Osteoblast (primary cell): ENCODE results near the gene OASL. TPM values are rescaled to one million over a fixed set of nuclear protein-coding genes. Genes with fewer than 3 reads are reported as not detected.
A peak's percentile ranks its signal among the peaks of the same experiment; 100 is the strongest.

ENCODE experiments used
- DNase-seq: peaks from one replicate; pipeline ENCODE4 v3.0.0; 2011; ENCODE audit warnings: low spot score, mixed read lengths; ENCODE audit not compliant: insufficient read length; ENCODE audit errors: missing footprints
- H2AFZ ChIP-seq: 2 replicates; pipeline ENCODE4 v1.6.0; 2011; ENCODE audit warnings: mild to moderate bottlenecking, low read length
- H3K27ac ChIP-seq: 2 replicates; pipeline ENCODE4 v1.5.1; 2011; ENCODE audit warnings: mild to moderate bottlenecking, low read depth, low read length, moderate library complexity
- H3K27me3 ChIP-seq: 2 replicates; pipeline ENCODE4 v1.6.0; 2012; ENCODE audit warnings: mild to moderate bottlenecking, control low read depth, inconsistent platforms, low read length, moderate library complexity; ENCODE audit not compliant: insufficient read depth
- H3K36me3 ChIP-seq: 2 replicates; pipeline ENCODE4 v1.5.1; 2011; ENCODE audit warnings: mild to moderate bottlenecking, low read length, control low read depth, moderate library complexity; ENCODE audit not compliant: insufficient read depth
- H3K4me1 ChIP-seq: 2 replicates; pipeline ENCODE4 v1.5.1; 2011; ENCODE audit warnings: mild to moderate bottlenecking, low read length, control low read depth, moderate library complexity; ENCODE audit not compliant: insufficient read depth
- H3K4me2 ChIP-seq: 2 replicates; pipeline ENCODE4 v1.6.0; 2011; ENCODE audit warnings: mild to moderate bottlenecking, low read length; ENCODE audit not compliant: insufficient read depth
- H3K4me3 ChIP-seq: fragments of 200-600 bp; sonication (generic); 3 replicates; pipeline ENCODE4 v1.5.1; 2012; ENCODE audit warnings: mild to moderate bottlenecking, low read length, inconsistent platforms; ENCODE audit not compliant: insufficient read depth
- H3K79me2 ChIP-seq: 2 replicates; pipeline ENCODE4 v1.6.0; 2012; ENCODE audit warnings: mild to moderate bottlenecking, low read length, control low read depth, inconsistent platforms; ENCODE audit not compliant: insufficient read depth
- H3K9me3 ChIP-seq: 2 replicates; pipeline ENCODE4 v1.5.1; 2011; ENCODE audit warnings: low read depth, low read length, control low read depth
- H4K20me1 ChIP-seq: 2 replicates; pipeline ENCODE4 v1.6.0; 2012; ENCODE audit warnings: mild to moderate bottlenecking, low read length, control low read depth; ENCODE audit not compliant: insufficient read depth
- total RNA-seq: library from RNA; depleted of rRNA; stranded (reverse); fragments of >200 nt; gene quantifications from 2 replicates; pipeline ENCODE4 v1.2.3, GENCODE V29; 2012
- TF ChIP-seq, protein P1 (sequence below): IDR thresholded peaks from 2 replicates; pipeline ENCODE4 v1.5.1; 2011; ENCODE audit warnings: mild to moderate bottlenecking, low read depth, low read length, moderate library complexity; ENCODE audit errors: extremely low read depth

Gene OASL
- total RNA-seq, 1 donor: 0.72 TPM

- no peaks in the 10 kb centered on the region for H3K36me3 ChIP-seq
- no peaks in the 10 kb centered on the region for H3K79me2 ChIP-seq
- peak overlapping the region; percentile 18 for H2AFZ ChIP-seq
- no peak overlapping the region for H3K4me3 ChIP-seq
- H4K20me1 ChIP-seq: no peaks in the 10 kb centered on the region
- TF ChIP-seq, protein P1, sequence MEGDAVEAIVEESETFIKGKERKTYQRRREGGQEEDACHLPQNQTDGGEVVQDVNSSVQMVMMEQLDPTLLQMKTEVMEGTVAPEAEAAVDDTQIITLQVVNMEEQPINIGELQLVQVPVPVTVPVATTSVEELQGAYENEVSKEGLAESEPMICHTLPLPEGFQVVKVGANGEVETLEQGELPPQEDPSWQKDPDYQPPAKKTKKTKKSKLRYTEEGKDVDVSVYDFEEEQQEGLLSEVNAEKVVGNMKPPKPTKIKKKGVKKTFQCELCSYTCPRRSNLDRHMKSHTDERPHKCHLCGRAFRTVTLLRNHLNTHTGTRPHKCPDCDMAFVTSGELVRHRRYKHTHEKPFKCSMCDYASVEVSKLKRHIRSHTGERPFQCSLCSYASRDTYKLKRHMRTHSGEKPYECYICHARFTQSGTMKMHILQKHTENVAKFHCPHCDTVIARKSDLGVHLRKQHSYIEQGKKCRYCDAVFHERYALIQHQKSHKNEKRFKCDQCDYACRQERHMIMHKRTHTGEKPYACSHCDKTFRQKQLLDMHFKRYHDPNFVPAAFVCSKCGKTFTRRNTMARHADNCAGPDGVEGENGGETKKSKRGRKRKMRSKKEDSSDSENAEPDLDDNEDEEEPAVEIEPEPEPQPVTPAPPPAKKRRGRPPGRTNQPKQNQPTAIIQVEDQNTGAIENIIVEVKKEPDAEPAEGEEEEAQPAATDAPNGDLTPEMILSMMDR: no peak
- no peaks in the 10 kb centered on the region for H3K9me3 ChIP-seq
- no peaks in the 10 kb centered on the region for H3K27me3 ChIP-seq
- DNase-seq: no peak
- H3K4me2 ChIP-seq: peak overlapping the region; percentile 48
- no peak overlapping the region for H3K27ac ChIP-seq
- H3K4me1 ChIP-seq: peaks cover 41% of the 10 kb centered on the region
These were observed 4.3 kb downstream of the OASL start for GRCh38 chr12:121034616-121035305.

- Histone ChIP-seq H3K4me2 (peak overlapping the region; percentile 48), H3K27me3 (no peaks in the 10 kb centered on the region), H3K4me1 (peaks cover 37% of the 10 kb centered on the region), H3K36me3 (no peaks in the 10 kb centered on the region), H3K79me2 (no peaks in the 10 kb centered on the region), H2AFZ (peak overlapping the region; percentile 27), H4K20me1 (no peaks in the 10 kb centered on the region), H3K4me3 (no peak overlapping the region), H3K9me3 (no peaks in the 10 kb centered on the region), H3K27ac (no peak overlapping the region)
- TF ChIP-seq, protein P1: no peak
- DNase-seq: peak; percentile 77
These were observed 5.3 kb downstream of the OASL start for GRCh38 chr12:121033625-121034349.

DNA sequence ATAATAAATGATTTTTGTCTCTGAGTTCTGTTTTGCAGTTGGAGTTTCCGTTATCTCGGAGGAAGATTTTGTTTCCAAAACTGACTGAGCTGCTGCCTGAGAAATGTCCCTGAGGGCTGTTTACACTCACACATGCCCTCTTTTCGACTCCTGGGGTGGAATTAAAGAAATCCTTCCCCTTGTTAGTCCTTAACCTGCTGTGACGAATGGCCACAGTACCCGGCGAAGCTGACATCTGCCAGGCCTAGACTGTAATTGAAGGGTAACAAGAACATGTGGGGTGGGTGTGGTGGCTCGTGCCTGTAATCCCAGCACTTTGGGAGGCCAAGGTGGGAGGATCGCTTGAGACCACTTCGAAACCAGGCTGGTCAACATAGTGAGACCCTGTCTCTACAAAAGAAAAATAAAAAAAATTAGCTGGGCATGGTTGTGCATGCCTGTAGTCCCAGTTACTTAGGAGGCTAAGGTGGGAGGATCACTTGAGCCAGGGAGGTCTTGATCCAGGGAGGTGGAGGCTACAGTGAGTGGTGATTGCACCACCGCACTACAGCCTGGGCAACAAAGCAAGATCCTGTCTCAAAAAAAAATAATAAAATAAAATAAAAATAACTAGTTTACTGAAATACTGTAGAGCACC lies 8.4 kb downstream of the OASL start:
- H3K27me3 ChIP-seq: no peaks in the 10 kb centered on the region
- no peak overlapping the region for H2AFZ ChIP-seq

More for the DNA sequence above, 8.4 kb downstream of the OASL start:
- no peak overlapping the region for H3K4me2 ChIP-seq
- H3K79me2 ChIP-seq: no peaks in the 10 kb centered on the region
- no peak overlapping the region for H3K4me3 ChIP-seq
- no peak overlapping the region for H3K27ac ChIP-seq
- no peaks in the 10 kb centered on the region for H3K9me3 ChIP-seq
- TF ChIP-seq, protein P1: no peak
- H3K4me1 ChIP-seq: peaks cover 19% of the 10 kb centered on the region
- no peaks in the 10 kb centered on the region for H4K20me1 ChIP-seq
- no peaks in the 10 kb centered on the region for H3K36me3 ChIP-seq
- DNase-seq: no peak
